HEK293 (cell line): ENCODE measurements around the gene NEK8.
A peak's percentile ranks its signal among the peaks of the same experiment; 100 is the strongest.

Experiments used
- CTCF ChIA-PET: fragments of 350-600 bp; formaldehyde crosslinking; extraction: SDS; loops from one replicate; lab custom pipeline; 2021; ENCODE audit warnings: antibody characterized with exemption; lab: Yijun Ruan, JAX
- POLR2A ChIA-PET: fragments of 300-600 bp; formaldehyde crosslinking; extraction: SDS; loops from one replicate; lab custom pipeline; 2020; ENCODE audit warnings: antibody characterized with exemption, inconsistent platforms; lab: Yijun Ruan, JAX
- H3K27ac ChIP-seq: fragments of 200-500 bp; sonication (Bioruptor generic); 2 replicates; pipeline ENCODE4 v1.5.1; 2014; ENCODE audit warnings: low read depth, low read length, control low read depth, inconsistent platforms; ENCODE audit errors: extremely low read depth
- H3K36me3 ChIP-seq, 2 experiments: fragments of 200-500 bp in 1 of 2; sonication (Bioruptor generic) in 1 of 2; 1 replicate in 1 of 2; 2 replicates in 1 of 2; pipeline ENCODE4 v1.5.1; 2014 to 2017; ENCODE audit warnings: inconsistent platforms in 2 of 2, low read length in 2 of 2; ENCODE audit not compliant: control insufficient read depth in 2 of 2, insufficient read depth in 1 of 2
- H3K4me1 ChIP-seq: fragments of 200-500 bp; sonication (Bioruptor generic); 2 replicates; pipeline ENCODE4 v1.5.1; 2014; ENCODE audit warnings: mild to moderate bottlenecking, low read length, inconsistent platforms; ENCODE audit not compliant: control insufficient read depth, insufficient read depth
- H3K4me3 ChIP-seq: 2 replicates; pipeline ENCODE4 v1.5.1; 2011; ENCODE audit warnings: low read depth, mild to moderate bottlenecking, control low read depth, low read length, moderate library complexity
- H3K9me3 ChIP-seq: fragments of 200-500 bp; sonication (Bioruptor generic); 2 replicates; pipeline ENCODE4 v1.5.1; 2014; ENCODE audit warnings: low read depth, low read length, inconsistent platforms; ENCODE audit not compliant: control insufficient read depth, insufficient read depth
- WT1 ChIP-seq: fragments of 450-650 bp; formaldehyde crosslinking; IDR thresholded peaks from 2 replicates; pipeline ENCODE4 v1.5.1; 2016; ENCODE audit warnings: missing biosample characterization, missing genetic modification characterization
- YY2 ChIP-seq: fragments of 450-650 bp; formaldehyde crosslinking; IDR thresholded peaks from 2 replicates; pipeline ENCODE4 v1.5.1; 2016; ENCODE audit warnings: missing biosample characterization, missing genetic modification characterization
- ZFHX2 ChIP-seq: fragments of 450-650 bp; formaldehyde crosslinking; conservative IDR thresholded peaks from 2 replicates; pipeline ENCODE4 v1.5.1; 2016; ENCODE audit warnings: missing biosample characterization, missing genetic modification characterization
- ZFP69B ChIP-seq: fragments of 450-650 bp; formaldehyde crosslinking; IDR thresholded peaks from 2 replicates; pipeline ENCODE4 v1.5.1; 2016; ENCODE audit warnings: missing biosample characterization, missing genetic modification characterization
- ZNF114 ChIP-seq: fragments of 450-650 bp; formaldehyde crosslinking; IDR thresholded peaks from 2 replicates; pipeline ENCODE4 v1.5.0; 2017; ENCODE audit warnings: missing biosample characterization, missing genetic modification characterization
- ZNF211 ChIP-seq: fragments of 450-650 bp; formaldehyde crosslinking; IDR thresholded peaks from 2 replicates; pipeline ENCODE4 v1.5.1; 2016; ENCODE audit warnings: low read depth, missing biosample characterization, missing genetic modification characterization
- ZNF341 ChIP-seq: fragments of 450-650 bp; formaldehyde crosslinking; IDR thresholded peaks from 2 replicates; pipeline ENCODE4; 2016; ENCODE audit warnings: low read depth, missing biosample characterization, missing genetic modification characterization
- ZNF366 ChIP-seq: fragments of 450-650 bp; formaldehyde crosslinking; conservative IDR thresholded peaks from 2 replicates; pipeline ENCODE4 v1.5.1; 2016; ENCODE audit warnings: missing biosample characterization, missing genetic modification characterization
- ZNF585B ChIP-seq: fragments of 450-650 bp; formaldehyde crosslinking; IDR thresholded peaks from 2 replicates; pipeline ENCODE4 v1.5.1; 2016; ENCODE audit warnings: missing biosample characterization, missing genetic modification characterization
- ZNF623 ChIP-seq: fragments of 450-650 bp; formaldehyde crosslinking; IDR thresholded peaks from 2 replicates; pipeline ENCODE4 v1.5.1; 2016; ENCODE audit warnings: missing biosample characterization, missing genetic modification characterization
- TF ChIP-seq, protein P1 (sequence below): fragments of 450-650 bp; formaldehyde crosslinking; IDR thresholded peaks from 2 replicates; pipeline ENCODE4 v1.5.1; 2016; ENCODE audit warnings: missing biosample characterization, missing genetic modification characterization
- TF ChIP-seq, protein P2 (sequence below): fragments of 450-650 bp; formaldehyde crosslinking; IDR thresholded peaks from 2 replicates; pipeline ENCODE4 v1.5.1; 2016; ENCODE audit warnings: missing biosample characterization, missing genetic modification characterization
- TF ChIP-seq, protein P3 (sequence below): fragments of 450-650 bp; formaldehyde crosslinking; IDR thresholded peaks from 2 replicates; pipeline ENCODE4 v1.5.1; 2016; ENCODE audit warnings: missing biosample characterization, missing genetic modification characterization
- TF ChIP-seq, protein P4 (sequence below): fragments of 450-650 bp; IDR thresholded peaks from 2 replicates; pipeline ENCODE4 v1.5.1; 2018; ENCODE audit warnings: missing biosample characterization, missing genetic modification characterization
- TF ChIP-seq, protein P5 (sequence below): fragments of 450-650 bp; formaldehyde crosslinking; IDR thresholded peaks from 2 replicates; pipeline ENCODE4 v1.5.1; 2016; ENCODE audit warnings: missing biosample characterization, missing genetic modification characterization

Gene NEK8

DNA sequence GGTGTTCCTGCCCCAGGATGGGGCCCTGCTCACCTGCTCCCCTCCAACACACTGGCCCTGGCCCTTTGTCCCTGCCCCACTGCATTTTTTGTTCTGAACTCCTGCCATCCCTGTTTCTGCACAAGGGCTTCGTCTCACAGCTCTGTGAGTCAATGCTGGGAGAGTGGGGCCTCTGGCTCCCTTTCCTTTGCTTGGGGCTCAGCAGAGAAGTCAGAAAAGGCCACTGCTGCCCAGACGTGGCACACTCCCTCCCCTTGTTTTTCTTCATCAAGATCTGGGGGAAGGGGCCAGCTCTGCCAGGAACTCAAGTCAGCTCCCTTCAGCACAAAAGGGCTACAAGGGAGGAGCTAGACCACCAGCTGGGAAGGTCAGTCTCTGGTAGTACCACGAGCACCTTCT, 25.8 kb upstream of the NEK8 start (continued):
- TF ChIP-seq, protein P1, sequence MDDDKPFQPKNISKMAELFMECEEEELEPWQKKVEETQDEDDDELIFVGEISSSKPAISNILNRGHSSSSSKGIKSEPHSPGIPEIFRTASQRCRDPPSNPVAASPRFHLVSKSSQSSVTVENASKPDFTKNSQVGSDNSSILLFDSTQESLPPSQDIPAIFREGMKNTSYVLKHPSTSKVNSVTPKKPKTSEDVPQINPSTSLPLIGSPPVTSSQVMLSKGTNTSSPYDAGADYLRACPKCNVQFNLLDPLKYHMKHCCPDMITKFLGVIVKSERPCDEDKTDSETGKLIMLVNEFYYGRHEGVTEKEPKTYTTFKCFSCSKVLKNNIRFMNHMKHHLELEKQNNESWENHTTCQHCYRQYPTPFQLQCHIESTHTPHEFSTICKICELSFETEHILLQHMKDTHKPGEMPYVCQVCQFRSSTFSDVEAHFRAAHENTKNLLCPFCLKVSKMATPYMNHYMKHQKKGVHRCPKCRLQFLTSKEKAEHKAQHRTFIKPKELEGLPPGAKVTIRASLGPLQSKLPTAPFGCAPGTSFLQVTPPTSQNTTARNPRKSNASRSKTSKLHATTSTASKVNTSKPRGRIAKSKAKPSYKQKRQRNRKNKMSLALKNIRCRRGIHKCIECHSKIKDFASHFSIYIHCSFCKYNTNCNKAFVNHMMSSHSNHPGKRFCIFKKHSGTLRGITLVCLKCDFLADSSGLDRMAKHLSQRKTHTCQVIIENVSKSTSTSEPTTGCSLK: no peak

DNA sequence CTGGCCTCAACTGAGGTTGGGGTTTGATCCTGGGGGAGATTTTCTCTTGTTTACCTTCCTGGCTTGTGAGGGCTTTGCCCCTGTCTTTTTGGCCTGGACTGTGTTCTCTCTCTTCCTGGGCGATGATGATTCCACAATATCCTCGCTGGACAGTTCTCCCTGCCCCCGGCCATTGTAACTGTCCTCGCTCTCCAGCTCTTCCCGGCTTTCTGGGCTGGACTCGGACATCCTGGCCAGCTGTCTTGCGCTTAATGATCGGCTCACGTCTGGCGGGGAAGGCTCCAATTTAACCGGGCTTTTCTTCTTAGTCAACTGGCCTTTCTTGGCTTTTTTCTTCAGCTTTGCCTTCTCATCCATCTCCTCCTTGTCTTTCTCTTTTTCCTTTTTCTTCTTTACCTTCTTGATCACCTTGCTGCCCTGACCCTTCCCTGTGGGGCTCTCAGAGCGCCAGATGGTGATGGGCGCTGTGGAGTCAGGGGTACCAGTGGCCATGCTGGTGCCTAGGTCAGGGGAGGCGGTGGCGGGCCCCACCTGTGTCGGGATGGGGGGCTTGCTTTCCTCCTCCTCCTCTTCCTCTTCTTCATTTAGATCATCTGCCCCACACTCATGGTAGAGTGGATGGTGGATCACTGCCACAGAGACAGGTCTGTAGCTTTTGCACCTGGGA, 24.9 kb upstream of the NEK8 start:
- TF ChIP-seq ZNF585B (tag by site-specific recombination) (no peak), ZFP69B (tag by site-specific recombination) (peak; percentile 61; the same call in 1 of the 2 replicates), ZNF211 (tag by site-specific recombination) (no peak), ZNF114 (tag by site-specific recombination) (no peak), WT1 (no peak), ZFHX2 (tag by site-specific recombination) (no peak), ZNF623 (no peak), YY2 (no peak), ZNF341 (tag by site-specific recombination) (no peak), ZNF366 (tag by site-specific recombination) (0 out of 2 replicates have a peak, but pooled peaks have one; percentile 24)
- TF ChIP-seq, protein P2, sequence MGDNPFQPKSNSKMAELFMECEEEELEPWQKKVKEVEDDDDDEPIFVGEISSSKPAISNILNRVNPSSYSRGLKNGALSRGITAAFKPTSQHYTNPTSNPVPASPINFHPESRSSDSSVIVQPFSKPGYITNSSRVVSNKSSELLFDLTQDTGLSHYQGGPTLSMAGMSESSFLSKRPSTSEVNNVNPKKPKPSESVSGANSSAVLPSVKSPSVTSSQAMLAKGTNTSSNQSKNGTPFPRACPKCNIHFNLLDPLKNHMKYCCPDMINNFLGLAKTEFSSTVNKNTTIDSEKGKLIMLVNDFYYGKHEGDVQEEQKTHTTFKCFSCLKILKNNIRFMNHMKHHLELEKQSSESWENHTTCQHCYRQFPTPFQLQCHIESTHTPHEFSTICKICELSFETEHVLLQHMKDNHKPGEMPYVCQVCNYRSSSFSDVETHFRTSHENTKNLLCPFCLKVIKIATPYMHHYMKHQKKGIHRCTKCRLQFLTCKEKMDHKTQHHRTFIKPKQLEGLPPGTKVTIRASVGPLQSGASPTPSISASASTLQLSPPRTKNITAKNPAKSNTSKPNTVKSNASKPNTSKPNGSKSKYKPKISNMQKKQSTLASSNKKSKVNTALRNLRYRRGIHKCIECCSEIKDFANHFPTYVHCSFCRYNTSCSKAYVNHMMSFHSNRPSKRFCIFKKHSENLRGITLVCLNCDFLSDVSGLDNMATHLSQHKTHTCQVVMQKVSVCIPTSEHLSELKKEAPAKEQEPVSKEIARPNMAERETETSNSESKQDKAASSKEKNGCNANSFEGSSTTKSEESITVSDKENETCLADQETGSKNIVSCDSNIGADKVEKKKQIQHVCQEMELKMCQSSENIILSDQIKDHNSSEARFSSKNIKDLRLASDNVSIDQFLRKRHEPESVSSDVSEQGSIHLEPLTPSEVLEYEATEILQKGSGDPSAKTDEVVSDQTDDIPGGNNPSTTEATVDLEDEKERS: no peak
- TF ChIP-seq, protein P3, sequence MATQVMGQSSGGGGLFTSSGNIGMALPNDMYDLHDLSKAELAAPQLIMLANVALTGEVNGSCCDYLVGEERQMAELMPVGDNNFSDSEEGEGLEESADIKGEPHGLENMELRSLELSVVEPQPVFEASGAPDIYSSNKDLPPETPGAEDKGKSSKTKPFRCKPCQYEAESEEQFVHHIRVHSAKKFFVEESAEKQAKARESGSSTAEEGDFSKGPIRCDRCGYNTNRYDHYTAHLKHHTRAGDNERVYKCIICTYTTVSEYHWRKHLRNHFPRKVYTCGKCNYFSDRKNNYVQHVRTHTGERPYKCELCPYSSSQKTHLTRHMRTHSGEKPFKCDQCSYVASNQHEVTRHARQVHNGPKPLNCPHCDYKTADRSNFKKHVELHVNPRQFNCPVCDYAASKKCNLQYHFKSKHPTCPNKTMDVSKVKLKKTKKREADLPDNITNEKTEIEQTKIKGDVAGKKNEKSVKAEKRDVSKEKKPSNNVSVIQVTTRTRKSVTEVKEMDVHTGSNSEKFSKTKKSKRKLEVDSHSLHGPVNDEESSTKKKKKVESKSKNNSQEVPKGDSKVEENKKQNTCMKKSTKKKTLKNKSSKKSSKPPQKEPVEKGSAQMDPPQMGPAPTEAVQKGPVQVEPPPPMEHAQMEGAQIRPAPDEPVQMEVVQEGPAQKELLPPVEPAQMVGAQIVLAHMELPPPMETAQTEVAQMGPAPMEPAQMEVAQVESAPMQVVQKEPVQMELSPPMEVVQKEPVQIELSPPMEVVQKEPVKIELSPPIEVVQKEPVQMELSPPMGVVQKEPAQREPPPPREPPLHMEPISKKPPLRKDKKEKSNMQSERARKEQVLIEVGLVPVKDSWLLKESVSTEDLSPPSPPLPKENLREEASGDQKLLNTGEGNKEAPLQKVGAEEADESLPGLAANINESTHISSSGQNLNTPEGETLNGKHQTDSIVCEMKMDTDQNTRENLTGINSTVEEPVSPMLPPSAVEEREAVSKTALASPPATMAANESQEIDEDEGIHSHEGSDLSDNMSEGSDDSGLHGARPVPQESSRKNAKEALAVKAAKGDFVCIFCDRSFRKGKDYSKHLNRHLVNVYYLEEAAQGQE (tag by site-specific recombination): peak; percentile 66
- TF ChIP-seq, protein P4, sequence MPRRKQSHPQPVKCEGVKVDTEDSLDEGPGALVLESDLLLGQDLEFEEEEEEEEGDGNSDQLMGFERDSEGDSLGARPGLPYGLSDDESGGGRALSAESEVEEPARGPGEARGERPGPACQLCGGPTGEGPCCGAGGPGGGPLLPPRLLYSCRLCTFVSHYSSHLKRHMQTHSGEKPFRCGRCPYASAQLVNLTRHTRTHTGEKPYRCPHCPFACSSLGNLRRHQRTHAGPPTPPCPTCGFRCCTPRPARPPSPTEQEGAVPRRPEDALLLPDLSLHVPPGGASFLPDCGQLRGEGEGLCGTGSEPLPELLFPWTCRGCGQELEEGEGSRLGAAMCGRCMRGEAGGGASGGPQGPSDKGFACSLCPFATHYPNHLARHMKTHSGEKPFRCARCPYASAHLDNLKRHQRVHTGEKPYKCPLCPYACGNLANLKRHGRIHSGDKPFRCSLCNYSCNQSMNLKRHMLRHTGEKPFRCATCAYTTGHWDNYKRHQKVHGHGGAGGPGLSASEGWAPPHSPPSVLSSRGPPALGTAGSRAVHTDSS (tag by site-specific recombination): 0 out of 2 replicates have a peak, but pooled peaks have one; percentile 14
- TF ChIP-seq, protein P5, sequence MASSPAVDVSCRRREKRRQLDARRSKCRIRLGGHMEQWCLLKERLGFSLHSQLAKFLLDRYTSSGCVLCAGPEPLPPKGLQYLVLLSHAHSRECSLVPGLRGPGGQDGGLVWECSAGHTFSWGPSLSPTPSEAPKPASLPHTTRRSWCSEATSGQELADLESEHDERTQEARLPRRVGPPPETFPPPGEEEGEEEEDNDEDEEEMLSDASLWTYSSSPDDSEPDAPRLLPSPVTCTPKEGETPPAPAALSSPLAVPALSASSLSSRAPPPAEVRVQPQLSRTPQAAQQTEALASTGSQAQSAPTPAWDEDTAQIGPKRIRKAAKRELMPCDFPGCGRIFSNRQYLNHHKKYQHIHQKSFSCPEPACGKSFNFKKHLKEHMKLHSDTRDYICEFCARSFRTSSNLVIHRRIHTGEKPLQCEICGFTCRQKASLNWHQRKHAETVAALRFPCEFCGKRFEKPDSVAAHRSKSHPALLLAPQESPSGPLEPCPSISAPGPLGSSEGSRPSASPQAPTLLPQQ (tag by site-specific recombination): peak; percentile 78
- POLR2A ChIA-PET: interaction anchor here (1.1 to 10.5 kb wide), 5 partner anchors 13 to 48 kb away, joined by 3 to 190 read pairs (median 4); partner anchors contain the start of genes RPL23A and SDF2
- Histone ChIP-seq H3K4me3 (no peak overlapping the region), H3K4me1 (no peaks in the 10 kb centered on the region), H3K9me3 (no peaks in the 10 kb centered on the region), H3K36me3 (peaks cover 8 to 75% of the 10 kb centered on the region in 2 experiments), H3K27ac (0 out of 2 replicates have a peak overlapping the region, but pooled peaks have one; percentile 3)
- CTCF ChIA-PET: interaction anchor here (2.0 kb wide), 1 partner anchor 8 kb away, joined by 6 read pairs; the partner anchor contains the start of gene PROCA1
